Measurements from ENCODE around the gene KIAA1191. TPM values are rescaled to one million over a fixed set of nuclear protein-coding genes. Genes with fewer than 3 reads are reported as not detected.

KIAA1191 gene
- total and polyA plus RNA-seq, 9 of the 15 experiments (the other 6 are each of a cell fraction or from before 2014, with no cell fraction given): 31.0 to 80.2 (median 45.7) TPM

DNA sequence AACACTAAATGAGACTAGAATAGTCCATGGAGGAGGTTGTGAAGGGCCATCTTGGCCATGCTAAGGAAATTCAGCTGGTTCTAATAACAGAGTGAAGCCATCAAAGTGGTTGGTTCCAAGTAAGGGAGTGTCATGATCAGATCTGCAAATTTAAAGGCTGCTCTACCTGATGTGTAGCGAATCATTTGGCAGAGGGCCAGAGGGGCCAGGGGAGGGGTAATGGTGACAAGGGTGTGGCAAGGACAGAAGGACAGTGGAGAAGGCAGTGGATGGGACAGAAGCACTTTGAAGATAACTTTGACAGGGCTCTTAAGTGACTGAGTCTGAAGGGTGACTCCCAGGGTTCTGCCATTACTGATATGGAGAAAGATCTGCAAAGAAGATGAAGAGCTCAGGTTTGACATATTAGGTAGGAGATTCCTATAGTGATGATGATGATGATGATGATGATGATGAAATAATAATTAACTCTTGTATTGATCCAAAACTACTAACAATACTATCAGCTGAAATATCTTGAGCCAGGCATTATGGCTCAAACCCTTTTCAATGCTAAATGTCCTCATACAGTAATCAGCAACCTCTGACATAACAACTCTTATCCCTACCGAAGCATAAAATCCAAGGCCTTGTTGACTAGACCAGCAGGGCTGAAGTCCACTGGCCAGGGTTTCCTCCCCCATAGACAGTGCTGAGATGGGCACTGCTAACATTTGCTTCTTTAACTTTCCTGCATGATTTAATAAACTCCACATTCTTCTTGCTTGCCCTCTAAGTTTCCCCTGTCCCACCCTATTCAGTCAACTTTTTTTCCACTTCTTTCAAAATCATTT, 20.0 kb downstream of the KIAA1191 start (continued):
- TF ChIP-seq CEBPG (CRISPR knock-in tag; IDR thresholded peaks at IDR 0.05) (no peak), CEBPG (tag; conservative IDR thresholded peaks at IDR 0.05 in 1 of 2, IDR thresholded peaks at IDR 0.05 in 1 of 2) (peak in 1 of 2 experiments; percentile 44; a peak in 1 of 4 replicates), OTX1 (CRISPR knock-in tag; IDR thresholded peaks at IDR 0.05) (no peak), ZC3H8 (IDR thresholded peaks at IDR 0.05) (no peak), SRSF3 (IDR thresholded peaks at IDR 0.05; ENCODE audit: insufficient read depth, low read length) (no peak), TEAD1 (CRISPR knock-in tag; IDR thresholded peaks at IDR 0.05) (no peak), PURB (CRISPR knock-in tag; IDR thresholded peaks at IDR 0.05; ENCODE audit: low read depth) (no peak), KLF10 (CRISPR knock-in tag; IDR thresholded peaks at IDR 0.05) (no peak), NR4A1 (CRISPR knock-in tag; IDR thresholded peaks at IDR 0.05) (no peak), NR4A1 (tag; IDR thresholded peaks at IDR 0.05) (no peak), MYNN (IDR thresholded peaks at IDR 0.05) (peak; percentile 74; the same call in 1 of the 2 replicates), MYNN (CRISPR knock-in tag; IDR thresholded peaks at IDR 0.05) (no peak), CXXC5 (CRISPR knock-in tag; IDR thresholded peaks at IDR 0.05) (peak; percentile 9; the same call in 1 of the 2 replicates), HDGF (IDR thresholded peaks at IDR 0.05) (no peak), ZNF589 (CRISPR knock-in tag; IDR thresholded peaks at IDR 0.05; ENCODE audit: low read depth) (no peak), TARDBP (IDR thresholded peaks at IDR 0.05) (no peak), ZFP1 (CRISPR knock-in tag; IDR thresholded peaks at IDR 0.05) (no peak), ZNF384 (IDR thresholded peaks at IDR 0.05; ENCODE audit: low read depth, low read length) (no peak), TEAD2 (tag; IDR thresholded peaks at IDR 0.05) (no peak), ZNF347 (CRISPR knock-in tag; IDR thresholded peaks at IDR 0.05; ENCODE audit: low read depth) (no peak), COPS2 (conservative IDR thresholded peaks at IDR 0.05) (no peak), NFIC (IDR thresholded peaks at IDR 0.05) (peak; percentile 97), GATAD2A (IDR thresholded peaks at IDR 0.05) (no peak), ZNF561 (CRISPR knock-in tag; conservative IDR thresholded peaks at IDR 0.05) (no peak)
- TF ChIP-seq, protein P1, sequence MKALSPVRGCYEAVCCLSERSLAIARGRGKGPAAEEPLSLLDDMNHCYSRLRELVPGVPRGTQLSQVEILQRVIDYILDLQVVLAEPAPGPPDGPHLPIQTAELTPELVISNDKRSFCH (CRISPR knock-in tag; IDR thresholded peaks at IDR 0.05): no peak
- TF ChIP-seq, protein P1 (tag; IDR thresholded peaks at IDR 0.05): no peak
- TF ChIP-seq, protein P2, sequence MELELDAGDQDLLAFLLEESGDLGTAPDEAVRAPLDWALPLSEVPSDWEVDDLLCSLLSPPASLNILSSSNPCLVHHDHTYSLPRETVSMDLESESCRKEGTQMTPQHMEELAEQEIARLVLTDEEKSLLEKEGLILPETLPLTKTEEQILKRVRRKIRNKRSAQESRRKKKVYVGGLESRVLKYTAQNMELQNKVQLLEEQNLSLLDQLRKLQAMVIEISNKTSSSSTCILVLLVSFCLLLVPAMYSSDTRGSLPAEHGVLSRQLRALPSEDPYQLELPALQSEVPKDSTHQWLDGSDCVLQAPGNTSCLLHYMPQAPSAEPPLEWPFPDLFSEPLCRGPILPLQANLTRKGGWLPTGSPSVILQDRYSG (tag; conservative IDR thresholded peaks at IDR 0.05; ENCODE audit: low read depth): no peak
- TF ChIP-seq, protein P3, sequence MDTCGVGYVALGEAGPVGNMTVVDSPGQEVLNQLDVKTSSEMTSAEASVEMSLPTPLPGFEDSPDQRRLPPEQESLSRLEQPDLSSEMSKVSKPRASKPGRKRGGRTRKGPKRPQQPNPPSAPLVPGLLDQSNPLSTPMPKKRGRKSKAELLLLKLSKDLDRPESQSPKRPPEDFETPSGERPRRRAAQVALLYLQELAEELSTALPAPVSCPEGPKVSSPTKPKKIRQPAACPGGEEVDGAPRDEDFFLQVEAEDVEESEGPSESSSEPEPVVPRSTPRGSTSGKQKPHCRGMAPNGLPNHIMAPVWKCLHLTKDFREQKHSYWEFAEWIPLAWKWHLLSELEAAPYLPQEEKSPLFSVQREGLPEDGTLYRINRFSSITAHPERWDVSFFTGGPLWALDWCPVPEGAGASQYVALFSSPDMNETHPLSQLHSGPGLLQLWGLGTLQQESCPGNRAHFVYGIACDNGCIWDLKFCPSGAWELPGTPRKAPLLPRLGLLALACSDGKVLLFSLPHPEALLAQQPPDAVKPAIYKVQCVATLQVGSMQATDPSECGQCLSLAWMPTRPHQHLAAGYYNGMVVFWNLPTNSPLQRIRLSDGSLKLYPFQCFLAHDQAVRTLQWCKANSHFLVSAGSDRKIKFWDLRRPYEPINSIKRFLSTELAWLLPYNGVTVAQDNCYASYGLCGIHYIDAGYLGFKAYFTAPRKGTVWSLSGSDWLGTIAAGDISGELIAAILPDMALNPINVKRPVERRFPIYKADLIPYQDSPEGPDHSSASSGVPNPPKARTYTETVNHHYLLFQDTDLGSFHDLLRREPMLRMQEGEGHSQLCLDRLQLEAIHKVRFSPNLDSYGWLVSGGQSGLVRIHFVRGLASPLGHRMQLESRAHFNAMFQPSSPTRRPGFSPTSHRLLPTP (IDR thresholded peaks at IDR 0.05; ENCODE audit: borderline replicate concordance, extremely low read depth, insufficient read length): no peak
